ENCODE measurements around the gene TTC23.

The TTC23 gene

GRCh38 chr15:99098426-99098825, 151.0 kb downstream of the TTC23 start:
- no peak for TF ChIP-seq CTCF (IDR thresholded peaks at IDR 0.05; ENCODE audit: control insufficient read depth, insufficient read depth, low read depth, low read length, missing control alignments)
- no peak for DNase-seq (ENCODE audit: low read depth)

GRCh38 chr15:99097441-99098410, 151.7 kb downstream of the TTC23 start:
- no peak for TF ChIP-seq CTCF (IDR thresholded peaks at IDR 0.05; ENCODE audit: control insufficient read depth, insufficient read depth, low read depth, low read length, missing control alignments)
- no peak overlapping the region for H3K4me3 ChIP-seq (ENCODE audit: control insufficient read depth, low read depth, low read length)
- no peak for DNase-seq (ENCODE audit: low read depth)

More at GRCh38 chr15:99098426-99098825, 151.0 kb downstream of the TTC23 start:
- no peak overlapping the region for H3K4me3 ChIP-seq (ENCODE audit: control insufficient read depth, low read depth, low read length)

DNA sequence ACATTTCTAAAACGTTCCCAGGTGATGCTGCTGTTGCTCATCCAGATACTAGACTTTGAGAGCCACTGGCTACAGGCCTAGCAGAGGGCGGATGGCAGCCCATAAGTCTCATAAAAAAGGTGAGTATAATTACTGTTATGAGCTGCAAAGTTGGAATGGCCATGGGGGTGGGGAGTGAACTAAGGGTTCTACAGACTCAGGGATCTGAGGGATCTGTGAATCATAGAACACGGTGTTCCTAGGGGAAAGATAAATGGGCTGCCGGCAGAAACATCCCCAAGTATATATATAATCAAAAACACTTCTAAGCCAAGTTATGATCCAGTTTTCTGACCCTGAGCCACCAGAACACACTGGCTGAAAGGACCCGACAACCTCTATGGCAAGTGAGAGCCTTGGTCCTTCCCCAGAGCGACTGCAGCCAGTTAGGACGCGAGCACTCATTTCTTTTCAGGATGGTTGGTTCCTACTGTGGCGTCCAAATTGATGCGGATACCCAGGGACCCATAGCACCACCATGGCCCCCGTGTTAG, 152.4 kb downstream of the TTC23 start:
- no peak overlapping the region for H3K4me3 ChIP-seq (ENCODE audit: control insufficient read depth, low read depth, low read length)
- no peak for TF ChIP-seq CTCF (IDR thresholded peaks at IDR 0.05; ENCODE audit: control insufficient read depth, insufficient read depth, low read depth, low read length, missing control alignments)
- DNase-seq (ENCODE audit: low read depth) = no peak

DNA sequence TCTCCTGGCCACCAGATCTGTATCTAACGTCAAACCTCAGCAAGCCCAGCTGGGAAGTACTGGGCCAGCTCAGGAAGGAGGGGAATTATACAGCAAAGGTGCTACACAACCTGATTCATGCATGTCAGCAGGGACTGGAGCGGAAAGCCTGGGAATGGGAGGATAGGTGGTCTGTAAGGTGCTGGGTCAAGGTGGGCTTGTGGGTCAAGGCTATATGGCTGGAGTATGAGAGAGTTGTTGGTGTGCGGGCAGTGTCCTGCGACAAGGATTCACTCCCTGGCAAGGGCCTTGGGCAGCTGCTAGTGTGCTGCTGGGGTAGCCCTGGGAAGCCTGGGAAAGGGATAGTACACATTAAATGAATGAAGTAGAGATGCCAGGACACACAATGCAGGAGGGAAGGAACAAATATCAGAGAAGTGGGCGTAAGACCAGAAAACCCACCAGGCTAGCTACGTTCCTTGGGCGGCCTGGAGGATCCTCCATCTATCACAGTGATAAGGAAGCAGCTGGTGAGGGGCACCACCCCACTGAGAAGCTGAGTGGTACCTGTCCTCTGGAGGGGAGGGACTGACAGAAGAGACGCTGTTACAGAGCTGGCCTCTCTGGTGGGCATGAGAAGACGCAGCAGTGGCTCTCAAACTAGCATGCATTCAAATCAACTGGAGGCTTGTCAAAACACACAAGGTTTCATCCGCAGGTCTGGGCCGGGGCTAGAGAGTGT, 153.0 kb downstream of the TTC23 start:
- no peak overlapping the region for H3K4me3 ChIP-seq (ENCODE audit: control insufficient read depth, low read depth, low read length)
- TF ChIP-seq CTCF (IDR thresholded peaks at IDR 0.05; ENCODE audit: control insufficient read depth, insufficient read depth, low read depth, low read length, missing control alignments) = no peak
- DNase-seq (ENCODE audit: low read depth) = no peak

GRCh38 chr15:99095626-99096025, 153.8 kb downstream of the TTC23 start:
- no peak for DNase-seq (ENCODE audit: low read depth)
- TF ChIP-seq CTCF (IDR thresholded peaks at IDR 0.05; ENCODE audit: control insufficient read depth, insufficient read depth, low read depth, low read length, missing control alignments) = no peak
- H3K4me3 ChIP-seq (ENCODE audit: control insufficient read depth, low read depth, low read length) = no peak overlapping the region

GRCh38 chr15:99092554-99093172, 156.7 kb downstream of the TTC23 start:
- no peak for TF ChIP-seq CTCF (IDR thresholded peaks at IDR 0.05; ENCODE audit: control insufficient read depth, insufficient read depth, low read depth, low read length, missing control alignments)
- DNase-seq (ENCODE audit: low read depth) = no peak
- H3K4me3 ChIP-seq (ENCODE audit: control insufficient read depth, low read depth, low read length) = no peak overlapping the region
